IMR-90 (cell line): ENCODE results near the gene ACBD7. TPM values are rescaled to one million over a fixed set of nuclear protein-coding genes. Genes with fewer than 3 reads are reported as not detected.
A peak's percentile ranks its signal among the peaks of the same experiment; 100 is the strongest.

Source experiments
- ATAC-seq: fragments of 200-7000 bp; cut with Tn5 transposase; 2 replicates; pipeline ENCODE4 v1.9.1; 2020; ENCODE audit warnings: low read depth, mild to moderate bottlenecking, moderate library complexity
- BruUV-seq: library from RNA; stranded (reverse); fragments of 400-500 nt; replicated peaks from 2 replicates; lab custom pipeline; 2021; lab: Mats Ljungman, UMichigan
- CTCF ChIA-PET: fragments of 300-600 bp; formaldehyde crosslinking; extraction: SDS; loops from one replicate; lab custom pipeline; 2021; ENCODE audit warnings: antibody characterized with exemption; lab: Yijun Ruan, JAX
- POLR2A ChIA-PET: fragments of 300-600 bp; sonication (Branson Sonifier 250); formaldehyde crosslinking; loops from one replicate; lab custom pipeline; 2022; ENCODE audit warnings: antibody characterized with exemption; ENCODE audit not compliant: unreplicated experiment; lab: Charles Lee
- DNase-seq: peaks from one replicate; pipeline ENCODE4 v3.0.0; 2013
- H2AFZ ChIP-seq: replicated peaks from 2 replicates; pipeline ENCODE3; 2013; ENCODE audit warnings: low read length, mild to moderate bottlenecking; ENCODE audit not compliant: poor library complexity
- H2AK5ac ChIP-seq: 2 replicates; pipeline ENCODE4 v1.6.1; 2013; ENCODE audit warnings: low read depth, low read length, inconsistent platforms
- H2AK9ac ChIP-seq: replicated peaks from 2 replicates; pipeline ENCODE3; 2013; ENCODE audit warnings: mild to moderate bottlenecking, low read depth, low read length, moderate library complexity; ENCODE audit not compliant: poor library complexity
- H2BK120ac ChIP-seq: 2 replicates; pipeline ENCODE4 v1.6.1; 2013; ENCODE audit warnings: low read depth, low read length, inconsistent platforms
- H2BK15ac ChIP-seq: 3 replicates; pipeline ENCODE4 v1.6.1; 2013; ENCODE audit warnings: low read depth, low read length, inconsistent platforms
- H2BK20ac ChIP-seq: 2 replicates; pipeline ENCODE4 v1.6.1; 2013; ENCODE audit warnings: low read depth, mild to moderate bottlenecking, inconsistent platforms, low read length, moderate library complexity
- H2BK5ac ChIP-seq: 2 replicates; pipeline ENCODE4 v1.6.1; 2013; ENCODE audit warnings: mild to moderate bottlenecking, low read depth, low read length, inconsistent platforms; ENCODE audit not compliant: poor library complexity, severe bottlenecking
- H3K14ac ChIP-seq: replicated peaks from 2 replicates; pipeline ENCODE4 v1.6.1; 2013; ENCODE audit warnings: low read depth, low read length, inconsistent platforms
- H3K18ac ChIP-seq: 2 replicates; pipeline ENCODE4 v1.6.1; 2013; ENCODE audit warnings: low read depth, low read length, control low read depth
- H3K23ac ChIP-seq: 2 replicates; pipeline ENCODE4 v1.6.1; 2013; ENCODE audit warnings: low read depth, low read length, inconsistent platforms
- H3K27ac ChIP-seq: 2 replicates; pipeline ENCODE4 v1.5.1; 2013; ENCODE audit warnings: mild to moderate bottlenecking, control low read depth, low read length; ENCODE audit not compliant: insufficient read depth
- H3K27me3 ChIP-seq: 2 replicates; pipeline ENCODE4 v1.6.1; 2013; ENCODE audit warnings: low read length; ENCODE audit not compliant: control insufficient read depth, insufficient read depth
- H3K36me3 ChIP-seq: 2 replicates; pipeline ENCODE4 v1.6.1; 2013; ENCODE audit warnings: low read length, mixed read lengths; ENCODE audit not compliant: control insufficient read depth, insufficient read depth
- H3K4ac ChIP-seq: 2 replicates; pipeline ENCODE4 v1.6.1; 2013; ENCODE audit warnings: low read depth, low read length, inconsistent platforms
- H3K4me1 ChIP-seq: 2 replicates; pipeline ENCODE4 v1.6.1; 2013; ENCODE audit warnings: low read length, mixed read lengths; ENCODE audit not compliant: control insufficient read depth, insufficient read depth
- H3K4me2 ChIP-seq: 2 replicates; pipeline ENCODE4 v1.6.1; 2013; ENCODE audit warnings: low read depth, mild to moderate bottlenecking, control low read depth, low read length, moderate library complexity
- H3K4me3 ChIP-seq: 2 replicates; pipeline ENCODE4 v1.5.1; 2013; ENCODE audit warnings: low read depth, mild to moderate bottlenecking, control low read depth, low read length, moderate library complexity; ENCODE audit not compliant: insufficient read depth
- H3K56ac ChIP-seq: 2 replicates; pipeline ENCODE4 v1.6.1; 2013; ENCODE audit warnings: low read length, inconsistent platforms; ENCODE audit not compliant: insufficient read depth; ENCODE audit errors: extremely low read depth
- H3K79me1 ChIP-seq, 2 experiments: 2 replicates each; pipeline ENCODE4 v1.6.1; 2013; ENCODE audit warnings: low read length in 2 of 2, inconsistent platforms in 1 of 2, low read depth in 1 of 2
- H3K9ac ChIP-seq: 2 replicates; pipeline ENCODE4 v1.6.1; 2013; ENCODE audit warnings: low read depth, low read length, control low read depth
- H3K9me1 ChIP-seq: 2 replicates; pipeline ENCODE4 v1.6.1; 2013; ENCODE audit warnings: low read length, inconsistent platforms; ENCODE audit not compliant: insufficient read depth
- H3K9me3 ChIP-seq: 2 replicates; pipeline ENCODE4 v1.6.1; 2013; ENCODE audit warnings: low read length; ENCODE audit not compliant: control insufficient read depth, insufficient read depth
- H4K20me1 ChIP-seq: 2 replicates; pipeline ENCODE4 v1.6.1; 2013; ENCODE audit warnings: low read length, inconsistent platforms; ENCODE audit not compliant: insufficient read depth
- H4K5ac ChIP-seq: 2 replicates; pipeline ENCODE4 v1.6.1; 2013; ENCODE audit warnings: mild to moderate bottlenecking, low read depth, low read length, control low read depth
- H4K8ac ChIP-seq, 2 experiments: 2 replicates each; pipeline ENCODE4 v1.6.1; 2013; ENCODE audit warnings: low read depth in 2 of 2, low read length in 2 of 2, control low read depth in 1 of 2, inconsistent platforms in 1 of 2
- H4K91ac ChIP-seq: 2 replicates; pipeline ENCODE4 v1.6.1; 2013; ENCODE audit warnings: low read depth, low read length, inconsistent platforms; ENCODE audit not compliant: insufficient read depth
- BHLHE40 ChIP-seq: fragments of 150-350 bp; IDR thresholded peaks from 2 replicates; pipeline ENCODE4 v1.6.1; 2016; ENCODE audit warnings: mild to moderate bottlenecking, low read depth, low read length
- CEBPB ChIP-seq: IDR thresholded peaks from 2 replicates; pipeline ENCODE4 v1.6.1; 2012; ENCODE audit warnings: low read depth, low read length, improper control_type of control experiment
- CHD1 ChIP-seq: IDR thresholded peaks from 2 replicates; pipeline ENCODE4 v1.6.1; 2012; ENCODE audit warnings: low read depth, low read length, improper control_type of control experiment
- CTCF ChIP-seq: conservative IDR thresholded peaks from 2 replicates; pipeline ENCODE4 v1.5.1; 2012; ENCODE audit warnings: mild to moderate bottlenecking, low read depth, low read length, improper control_type of control experiment
- MAZ ChIP-seq: IDR thresholded peaks from 2 replicates; pipeline ENCODE4 v1.6.1; 2012; ENCODE audit warnings: low read depth, mild to moderate bottlenecking, low read length, improper control_type of control experiment, moderate library complexity, borderline replicate concordance
- MXI1 ChIP-seq: IDR thresholded peaks from 2 replicates; pipeline ENCODE4 v1.6.1; 2012; ENCODE audit warnings: low read depth, mild to moderate bottlenecking, low read length, moderate library complexity, borderline replicate concordance
- POLR2A ChIP-seq: IDR thresholded peaks from 2 replicates; pipeline ENCODE4 v1.6.1; 2012; ENCODE audit warnings: mild to moderate bottlenecking, low read depth, low read length
- SMC3 ChIP-seq: fragments of 150-350 bp; IDR thresholded peaks from 2 replicates; pipeline ENCODE4 v1.6.1; 2016; ENCODE audit warnings: low read depth, mild to moderate bottlenecking, antibody characterized with exemption, low read length, moderate library complexity
- USF2 ChIP-seq: fragments of 150-350 bp; IDR thresholded peaks from 2 replicates; pipeline ENCODE4 v1.6.1; 2017; ENCODE audit warnings: mild to moderate bottlenecking, antibody characterized with exemption, low read length, low read depth
- WGBS, 2 experiments: methylation state at CpG; one replicate each; pipeline versions ENCODE4 v1.1.5 to v1.1.7; 2013; ENCODE audit warnings: missing lambda C conversion rate in 2 of 2; ENCODE audit not compliant: insufficient read length in 1 of 2; ENCODE audit errors: extremely low coverage in 2 of 2; 5-methylcytosine and 5-hydroxymethylcytosine counted together
- dilution Hi-C: fragments of 300-500 bp; cut with HindIII; formaldehyde crosslinking; loops from one replicate; pipeline ENCODE4 v1.14.3; 2018; ENCODE audit warnings: low sequenced_read_pairs; ENCODE audit not compliant: unreplicated experiment
- in situ Hi-C: fragments of 300-500 bp; cut with MboI; formaldehyde crosslinking; loops from 3 replicates; pipeline ENCODE4 v1.14.3; 2019; ENCODE audit warnings: low sequenced_read_pairs, inconsistent platforms, mixed read lengths
- intact Hi-C: fragments of 100-400 bp; cut with micrococcal nuclease; formaldehyde crosslinking; loops from 2 replicates; pipeline ENCODE4 v1.10.0; 2022
- polyA plus RNA-seq, 3 experiments: library from polyadenylated mRNA; depleted of rRNA; stranded (reverse); fragments of >200 nt; gene quantifications; 2 replicates each; pipeline ENCODE4 v1.2.3, GENCODE V29; 2012; ENCODE audit warnings: low replicate concordance in 1 of 3
- total RNA-seq: library from RNA; depleted of rRNA; stranded (reverse); fragments of >200 nt; gene quantifications from 2 replicates; pipeline ENCODE4 v1.2.3, GENCODE V29; 2012

The ACBD7 gene
- total and polyA plus RNA-seq, 2 of the 4 experiments (the other 2 are of a cell fraction) = 0.29 to 0.54 TPM

GRCh38 chr10:15097011-15097812, 8.6 kb upstream of the ACBD7 start, which contains the start of gene RPP38:
RPP38 (plus strand) TSS chr10:15097355; CDS start chr10:15103315, 5,960 bp downstream.
- TF ChIP-seq MXI1 = peak; percentile 88
- TF ChIP-seq CTCF = no peak
- peak; percentile 58 for TF ChIP-seq USF2
- peak; percentile 84 for TF ChIP-seq POLR2A
- 0 out of 2 replicates have a peak, but pooled peaks have one; percentile 28 for TF ChIP-seq CHD1
- peak; percentile 26; the same call in 1 of the 2 replicates for TF ChIP-seq BHLHE40
- TF ChIP-seq SMC3 = no peak
- TF ChIP-seq MAZ = peak; percentile 73; the same call in 1 of the 2 replicates
- TF ChIP-seq CEBPB = no peak
- Histone ChIP-seq H3K4me1 (no peaks in the 10 kb centered on the region; the same call in 1 of the 2 replicates), H3K36me3 (peaks cover 3% of the 10 kb centered on the region; the same call in 1 of the 2 replicates), H2BK15ac (peak within 1 kb of the TSS; percentile 92; the same call in 2 of the 3 replicates), H4K8ac (peak within 1 kb of the TSS; percentile 77 to 99), H3K27me3 (no peaks in the 10 kb centered on the region), H3K18ac (peak within 1 kb of the TSS; percentile 95), H2AK5ac (peak within 1 kb of the TSS; percentile 74), H3K9ac (peak within 1 kb of the TSS; percentile 98), H4K20me1 (no peaks in the 10 kb centered on the region; the same call in 1 of the 2 replicates), H3K23ac (peak within 1 kb of the TSS; percentile 93), H3K79me1 (peaks cover 26 to 42% of the 10 kb centered on the region in 2 experiments), H3K4me2 (peak within 1 kb of the TSS; percentile 94), H2BK120ac (peak within 1 kb of the TSS; percentile 98), H2BK5ac (peak within 1 kb of the TSS; percentile 99), H4K91ac (peak within 1 kb of the TSS; percentile 100), H3K56ac (peak within 1 kb of the TSS; percentile 97), H3K27ac (peak within 1 kb of the TSS; percentile 95), H3K9me1 (peaks cover 4% of the 10 kb centered on the region; the same call in 1 of the 2 replicates), H3K9me3 (no peaks in the 10 kb centered on the region), H2BK20ac (peak within 1 kb of the TSS; percentile 91), H2AFZ (peak within 1 kb of the TSS; percentile 99), H3K14ac (peak within 1 kb of the TSS; percentile 100), H4K5ac (peak within 1 kb of the TSS; percentile 94), H3K4ac (peak within 1 kb of the TSS; percentile 99), H2AK9ac (peak within 1 kb of the TSS; percentile 79), H3K4me3 (peak within 1 kb of the TSS; percentile 70)
- ATAC-seq (peak; percentile 96), DNase-seq (peak; percentile 92)
- in situ Hi-C loops = loop anchor here (25.0 kb wide), 1 partner anchor 585 kb away; no protein-coding TSS in a partner anchor
- CTCF ChIA-PET = no interaction called here
- POLR2A ChIA-PET = no interaction called here
- intact Hi-C loops = no loop called here
- 0% methylated on average over 58 of the region's 84 CpGs; no CpG with 5 or more reads in 1 of the 2 experiments for WGBS, 2 experiments
- no TSS peak for BruUV-seq
- dilution Hi-C loops = no loop called here
